Panc1 (cell line): ENCODE data around the gene MBD6. TPM values are rescaled to one million over a fixed set of nuclear protein-coding genes. Genes with fewer than 3 reads are reported as not detected.

Experiments
- ATAC-seq: fragments of 200-7000 bp; cut with Tn5 transposase; 2 replicates; pipeline ENCODE4 v1.9.1; 2020; ENCODE audit warnings: mild to moderate bottlenecking, moderate library complexity
- BruUV-seq: library from RNA; stranded (reverse); fragments of 400-500 nt; replicated peaks from 2 replicates; lab custom pipeline; 2021; lab: Mats Ljungman, UMichigan
- CTCF ChIA-PET: fragments of 300-600 bp; sonication (Branson Sonifier 250); formaldehyde crosslinking; loops from one replicate; lab custom pipeline; 2022; ENCODE audit warnings: antibody characterized with exemption; lab: Charles Lee
- POLR2A ChIA-PET: fragments of 300-600 bp; sonication (Branson Sonifier 250); formaldehyde crosslinking; loops from one replicate; lab custom pipeline; 2022; ENCODE audit warnings: antibody characterized with exemption; lab: Charles Lee
- DNase-seq: peaks from one replicate; pipeline ENCODE4 v3.0.0-alpha.2; 2010; ENCODE audit warnings: low read depth, low spot score
- H3K27ac ChIP-seq: 2 replicates; pipeline ENCODE4 v1.5.1; 2011; ENCODE audit warnings: mild to moderate bottlenecking, low read length, inconsistent platforms
- H3K27me3 ChIP-seq: fragments of 200-500 bp; sonication (Bioruptor generic); 2 replicates; pipeline ENCODE4 v1.6.0; 2014; ENCODE audit warnings: low read length, inconsistent platforms; ENCODE audit not compliant: control insufficient read depth, insufficient read depth
- H3K36me3 ChIP-seq: fragments of 200-500 bp; sonication (Bioruptor generic); 2 replicates; pipeline ENCODE4 v1.5.1; 2014; ENCODE audit warnings: inconsistent platforms, mild to moderate bottlenecking, low read length, moderate library complexity; ENCODE audit not compliant: control insufficient read depth, insufficient read depth
- H3K4me1 ChIP-seq: 2 replicates; pipeline ENCODE4 v1.5.1; 2011; ENCODE audit warnings: inconsistent platforms, mild to moderate bottlenecking, low read length, moderate library complexity; ENCODE audit not compliant: control insufficient read depth, insufficient read depth
- H3K4me3 ChIP-seq, 2 experiments: 2 replicates each; pipeline ENCODE4 v1.5.1; 2011 to 2012; ENCODE audit warnings: low read depth in 2 of 2, low read length in 2 of 2, mild to moderate bottlenecking in 2 of 2, inconsistent platforms in 1 of 2, moderate library complexity in 1 of 2
- H3K9me3 ChIP-seq: fragments of 200-500 bp; sonication (Bioruptor generic); 2 replicates; pipeline ENCODE4 v1.5.1; 2014; ENCODE audit warnings: low read depth, mild to moderate bottlenecking, inconsistent platforms, low read length, moderate library complexity; ENCODE audit not compliant: control insufficient read depth, insufficient read depth
- POLR2AphosphoS5 ChIP-seq: IDR thresholded peaks from 2 replicates; pipeline ENCODE4 v1.6.1; 2012; ENCODE audit warnings: mild to moderate bottlenecking, low read depth, low read length, moderate library complexity
- REST ChIP-seq, 2 experiments: IDR thresholded peaks; 2 replicates each; pipeline ENCODE4 v1.6.1; 2011 to 2012; ENCODE audit warnings: low read depth in 2 of 2, control low read depth in 1 of 2, low read length in 1 of 2, mild to moderate bottlenecking in 1 of 2, moderate library complexity in 1 of 2; ENCODE audit not compliant: insufficient read depth in 1 of 2
- SIN3A ChIP-seq: IDR thresholded peaks from 2 replicates; pipeline ENCODE4 v1.6.1; 2012; ENCODE audit warnings: low read depth, mild to moderate bottlenecking, low read length, moderate library complexity, borderline replicate concordance; ENCODE audit not compliant: insufficient read depth
- TCF7L2 ChIP-seq: IDR thresholded peaks from 2 replicates; pipeline ENCODE4 v1.6.1; 2011; ENCODE audit warnings: mild to moderate bottlenecking, low read depth, low read length, inconsistent platforms
- in situ Hi-C: cut with HindIII; loops from 2 replicates; pipeline ENCODE4 v1.10.0; 2016; ENCODE audit warnings: low sequenced_read_pairs, low pct_unique_long_range_greater_than_20kb
- intact Hi-C: fragments of 100-400 bp; cut with micrococcal nuclease; formaldehyde crosslinking; loops from one replicate; pipeline ENCODE4 v1.10.0; 2022; ENCODE audit not compliant: unreplicated experiment
- total RNA-seq: library from RNA; stranded (reverse); gene quantifications from one replicate; pipeline ENCODE4 v1.2.1, GENCODE V29; 2021; ENCODE audit not compliant: unreplicated experiment
- TF ChIP-seq, protein P1 (sequence below): fragments of 450-650 bp; IDR thresholded peaks from 2 replicates; pipeline ENCODE4 v1.5.1; 2017; ENCODE audit warnings: mild to moderate bottlenecking

Gene MBD6
- total RNA-seq, 1 experiment from 2014 or later = 115 TPM

GRCh38 chr12:57554453-57554852 lies 31.8 kb downstream of the MBD6 start:
- no peak overlapping the region for H3K27ac ChIP-seq
- in situ Hi-C loops (no loop called here), intact Hi-C loops (no loop called here)
- H3K9me3 ChIP-seq = no peaks in the 10 kb centered on the region
- H3K27me3 ChIP-seq = no peaks in the 10 kb centered on the region
- no TSS peak for BruUV-seq
- H3K4me3 ChIP-seq = no peak overlapping the region
- ChIA-PET CTCF (no interaction called here), POLR2A (no interaction called here)
- DNase-seq = no peak
- no peaks in the 10 kb centered on the region for H3K36me3 ChIP-seq
- ATAC-seq = no peak
- no peak for TF ChIP-seq TCF7L2
- TF ChIP-seq REST (IDR thresholded peaks at IDR 0.05; ENCODE audit: insufficient read depth in 1 of 2, low read depth in 2 of 2, low read length in 1 of 2) = no peak
- no peak for TF ChIP-seq SIN3A
- TF ChIP-seq, protein P1, sequence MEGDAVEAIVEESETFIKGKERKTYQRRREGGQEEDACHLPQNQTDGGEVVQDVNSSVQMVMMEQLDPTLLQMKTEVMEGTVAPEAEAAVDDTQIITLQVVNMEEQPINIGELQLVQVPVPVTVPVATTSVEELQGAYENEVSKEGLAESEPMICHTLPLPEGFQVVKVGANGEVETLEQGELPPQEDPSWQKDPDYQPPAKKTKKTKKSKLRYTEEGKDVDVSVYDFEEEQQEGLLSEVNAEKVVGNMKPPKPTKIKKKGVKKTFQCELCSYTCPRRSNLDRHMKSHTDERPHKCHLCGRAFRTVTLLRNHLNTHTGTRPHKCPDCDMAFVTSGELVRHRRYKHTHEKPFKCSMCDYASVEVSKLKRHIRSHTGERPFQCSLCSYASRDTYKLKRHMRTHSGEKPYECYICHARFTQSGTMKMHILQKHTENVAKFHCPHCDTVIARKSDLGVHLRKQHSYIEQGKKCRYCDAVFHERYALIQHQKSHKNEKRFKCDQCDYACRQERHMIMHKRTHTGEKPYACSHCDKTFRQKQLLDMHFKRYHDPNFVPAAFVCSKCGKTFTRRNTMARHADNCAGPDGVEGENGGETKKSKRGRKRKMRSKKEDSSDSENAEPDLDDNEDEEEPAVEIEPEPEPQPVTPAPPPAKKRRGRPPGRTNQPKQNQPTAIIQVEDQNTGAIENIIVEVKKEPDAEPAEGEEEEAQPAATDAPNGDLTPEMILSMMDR = no peak
- TF ChIP-seq POLR2AphosphoS5 = no peak
- H3K4me1 ChIP-seq = no peaks in the 10 kb centered on the region

GRCh38 chr12:57554897-57555296 lies 32.3 kb downstream of the MBD6 start:
- ChIA-PET POLR2A (no interaction called here), CTCF (no interaction called here)
- H3K9me3 ChIP-seq = no peaks in the 10 kb centered on the region
- DNase-seq = no peak
- in situ Hi-C loops (no loop called here), intact Hi-C loops (no loop called here)
- no peak overlapping the region for H3K27ac ChIP-seq
- no peaks in the 10 kb centered on the region for H3K36me3 ChIP-seq
- TF ChIP-seq SIN3A = no peak
- no peak for TF ChIP-seq POLR2AphosphoS5
- no peak for TF ChIP-seq TCF7L2
- TF ChIP-seq, protein P1 = no peak
- no peak for TF ChIP-seq REST (IDR thresholded peaks at IDR 0.05; ENCODE audit: insufficient read depth in 1 of 2, low read depth in 2 of 2, low read length in 1 of 2)
- H3K27me3 ChIP-seq = no peaks in the 10 kb centered on the region
- BruUV-seq = no TSS peak
- no peaks in the 10 kb centered on the region for H3K4me1 ChIP-seq
- ATAC-seq = no peak
- no peak overlapping the region for H3K4me3 ChIP-seq
